Muscle layer of duodenum (tissue), 2 donors: Measurements from ENCODE around the gene PRKAR1A.
A peak's percentile ranks its signal among the peaks of the same experiment; 100 is the strongest.
"Not testable (repeated sequence)": the region's sequence is repeated elsewhere in the genome, so short reads cannot be mapped to it uniquely, and the experiment has no call there.

Source experiments
- H3K27ac ChIP-seq: one replicate; pipeline ENCODE4 v1.7.0; 2013; ENCODE audit warnings: mild to moderate bottlenecking, low read length
- H3K27me3 ChIP-seq: one replicate; pipeline ENCODE4 v1.7.0; 2013; ENCODE audit warnings: low read depth, mild to moderate bottlenecking, control low read depth, low read length
- H3K36me3 ChIP-seq, 2 donors: one replicate each; pipeline ENCODE4 v1.7.0; 2013; ENCODE audit warnings: low read length in 2 of 2, control low read depth in 1 of 2, mild to moderate bottlenecking in 1 of 2; ENCODE audit not compliant: insufficient read depth in 2 of 2, control insufficient read depth in 1 of 2
- H3K4me1 ChIP-seq, 2 donors: one replicate each; pipeline ENCODE4 v1.7.0; 2013; ENCODE audit warnings: low read length in 2 of 2, mild to moderate bottlenecking in 2 of 2, control low read depth in 1 of 2, moderate library complexity in 1 of 2; ENCODE audit not compliant: insufficient read depth in 2 of 2, control insufficient read depth in 1 of 2
- H3K4me3 ChIP-seq, 2 donors: one replicate each; pipeline ENCODE4 v1.7.0; 2013; ENCODE audit warnings: low read length in 2 of 2, low read depth in 1 of 2, mild to moderate bottlenecking in 1 of 2
- H3K9me3 ChIP-seq, 2 donors: one replicate each; pipeline ENCODE4 v1.7.0; 2013; ENCODE audit warnings: low read length in 2 of 2, control low read depth in 1 of 2, mild to moderate bottlenecking in 1 of 2; ENCODE audit not compliant: control insufficient read depth in 1 of 2
- donor health status: healthy.

The PRKAR1A gene

DNA sequence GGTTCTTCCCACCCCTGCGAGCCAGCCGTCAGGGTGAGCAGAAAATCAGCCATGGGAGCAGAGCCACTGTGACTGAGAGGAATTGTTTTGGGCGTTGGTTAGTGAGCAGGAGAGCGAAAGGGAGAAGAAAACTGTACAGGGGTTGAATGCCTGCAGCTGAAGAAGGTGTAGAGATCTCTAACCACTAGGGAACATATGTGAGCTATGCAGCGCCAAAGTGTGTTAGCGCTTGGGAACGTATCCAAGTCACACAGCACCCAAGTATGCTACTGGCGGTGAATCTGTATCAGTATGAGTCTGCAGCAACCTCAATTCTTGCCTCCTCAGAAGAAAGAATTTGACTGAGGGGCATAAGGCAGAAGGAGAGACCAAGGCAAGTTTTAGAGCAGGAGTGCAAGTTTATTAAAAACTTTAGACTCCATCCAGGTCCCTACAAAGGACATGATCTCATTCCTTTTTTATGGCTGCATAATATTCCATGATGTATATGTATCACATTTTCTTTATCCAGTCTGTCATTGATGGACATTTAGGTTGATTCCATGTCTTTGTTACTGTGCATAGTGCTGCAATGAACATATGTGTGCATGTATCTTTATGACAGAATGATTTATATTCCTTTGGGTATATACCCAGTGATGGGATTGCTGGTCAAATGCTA, 19.7 kb upstream of the PRKAR1A start:
- not testable (repeated sequence) for H3K36me3 ChIP-seq, H3K27me3 ChIP-seq, H3K27ac ChIP-seq, H3K9me3 ChIP-seq, H3K4me1 ChIP-seq, H3K4me3 ChIP-seq

DNA sequence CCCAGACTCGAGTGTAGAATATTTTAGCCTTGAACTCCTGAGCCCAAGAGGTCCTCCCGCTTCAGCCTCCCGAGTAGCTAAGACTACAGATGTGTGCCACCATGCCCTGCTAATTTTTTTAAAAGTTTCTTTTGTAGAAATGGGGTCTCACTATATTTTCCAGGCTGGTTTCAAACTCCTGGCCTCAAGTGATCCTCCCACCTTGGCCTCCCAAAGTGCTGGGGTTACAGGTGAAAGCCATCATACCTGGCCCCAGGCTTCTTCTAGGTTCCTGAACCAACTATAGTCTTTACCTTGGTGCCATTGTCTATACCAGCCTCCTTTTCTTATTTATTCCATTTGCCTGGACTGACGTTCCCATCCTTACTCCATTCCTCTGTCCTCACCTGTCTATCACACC, 17.1 kb upstream of the PRKAR1A start:
- no peaks in the 10 kb centered on the region for H3K36me3 ChIP-seq
- no peak overlapping the region for H3K4me3 ChIP-seq
- H3K9me3 ChIP-seq = no peaks in the 10 kb centered on the region
- no peaks in the 10 kb centered on the region for H3K4me1 ChIP-seq
- H3K27me3 ChIP-seq = no peaks in the 10 kb centered on the region
- no peak overlapping the region for H3K27ac ChIP-seq

DNA sequence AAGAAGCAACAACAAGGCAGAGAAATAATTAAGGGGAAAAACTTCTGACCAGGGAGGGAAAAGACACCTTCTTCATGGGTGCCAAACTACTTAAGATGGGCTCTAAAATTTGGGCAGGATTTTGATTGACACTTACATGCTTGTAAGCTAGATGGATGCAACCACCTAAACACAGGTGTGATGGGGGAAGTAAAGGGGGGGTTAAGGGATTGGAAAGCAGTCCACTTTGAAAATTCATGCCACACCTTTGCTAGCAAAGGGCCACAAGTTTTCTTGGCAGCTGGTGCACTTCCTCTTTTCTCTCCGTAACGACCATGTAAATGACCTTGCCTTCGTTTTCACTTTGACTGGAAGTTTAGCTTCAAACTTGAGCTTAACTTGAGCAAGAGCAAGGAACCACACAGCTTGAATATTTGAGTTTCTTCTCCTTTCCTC, 14.3 kb upstream of the PRKAR1A start:
- H3K4me3 ChIP-seq = no peak overlapping the region
- H3K9me3 ChIP-seq = no peaks in the 10 kb centered on the region
- H3K27ac ChIP-seq = peak overlapping the region; percentile 46

DNA sequence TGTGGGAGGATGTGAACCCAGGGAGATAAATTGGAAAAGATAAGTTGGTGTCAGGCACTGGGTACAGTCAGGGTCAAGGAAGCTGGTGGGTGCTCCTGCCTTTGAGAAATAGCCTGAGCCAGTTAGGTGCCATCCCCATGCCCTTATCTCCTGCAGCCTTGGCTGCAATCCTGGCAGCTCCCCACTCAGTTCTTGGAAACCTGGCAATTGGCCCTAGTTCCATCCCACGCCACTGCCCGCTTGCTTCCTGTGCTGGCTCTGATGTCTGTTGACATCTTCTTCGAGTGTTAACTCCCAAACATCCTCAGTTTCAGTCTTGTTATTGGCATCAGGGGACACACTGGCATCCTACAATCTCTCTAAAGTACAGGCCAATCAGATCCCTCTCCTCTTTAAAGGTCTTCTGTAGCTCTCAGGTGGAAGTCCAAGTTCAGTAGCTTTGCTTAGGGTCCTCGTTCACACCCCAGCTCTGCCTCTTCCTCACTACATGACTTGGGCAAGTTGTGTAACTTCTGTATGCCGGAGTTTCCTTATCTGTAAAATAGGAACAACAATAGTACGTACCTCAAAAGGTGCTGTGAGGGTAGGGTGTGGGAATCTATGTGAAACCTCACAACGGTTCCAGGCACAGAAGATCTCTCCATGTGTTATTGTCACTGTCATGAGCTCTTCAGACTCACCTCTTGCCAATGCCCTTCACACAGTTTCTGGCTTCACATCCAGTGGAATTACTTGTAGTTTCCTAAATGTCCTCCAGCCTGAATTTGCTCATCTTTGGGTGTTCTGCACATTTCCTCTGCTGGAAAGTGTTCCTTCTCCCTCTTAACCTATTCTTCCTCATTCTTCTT, 13.5 kb upstream of the PRKAR1A start:
- H3K4me1 ChIP-seq = no peaks in the 10 kb centered on the region
- no peaks in the 10 kb centered on the region for H3K36me3 ChIP-seq
- H3K4me3 ChIP-seq = no peak overlapping the region
- no peaks in the 10 kb centered on the region for H3K9me3 ChIP-seq
- peaks cover 2% of the 10 kb centered on the region for H3K27me3 ChIP-seq
- peak overlapping the region; percentile 46 for H3K27ac ChIP-seq

More for the DNA sequence above, 14.3 kb upstream of the PRKAR1A start:
- Histone ChIP-seq H3K4me1 (no peaks in the 10 kb centered on the region), H3K27me3 (no peaks in the 10 kb centered on the region), H3K36me3 (no peaks in the 10 kb centered on the region)

DNA sequence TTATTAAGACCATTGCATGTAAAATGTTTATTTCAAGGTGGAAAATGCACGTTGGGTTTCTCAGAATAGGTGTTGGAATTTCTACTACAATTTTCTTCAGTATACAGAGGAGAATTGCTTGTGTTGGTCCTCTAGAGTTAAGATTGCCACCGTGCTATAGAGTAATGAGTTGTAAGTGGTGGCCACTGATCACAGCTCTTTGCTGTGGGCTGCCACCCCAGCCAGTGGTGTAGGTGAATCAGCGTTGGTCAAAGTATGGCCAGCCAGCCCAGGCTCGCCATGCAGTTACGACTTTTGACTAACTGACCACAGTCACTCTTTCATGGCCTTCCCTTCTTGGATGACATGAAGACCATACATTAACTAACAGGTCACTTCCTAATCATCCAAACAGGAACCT, 12.6 kb upstream of the PRKAR1A start:
- H3K27me3 ChIP-seq = peaks cover 5% of the 10 kb centered on the region

DNA sequence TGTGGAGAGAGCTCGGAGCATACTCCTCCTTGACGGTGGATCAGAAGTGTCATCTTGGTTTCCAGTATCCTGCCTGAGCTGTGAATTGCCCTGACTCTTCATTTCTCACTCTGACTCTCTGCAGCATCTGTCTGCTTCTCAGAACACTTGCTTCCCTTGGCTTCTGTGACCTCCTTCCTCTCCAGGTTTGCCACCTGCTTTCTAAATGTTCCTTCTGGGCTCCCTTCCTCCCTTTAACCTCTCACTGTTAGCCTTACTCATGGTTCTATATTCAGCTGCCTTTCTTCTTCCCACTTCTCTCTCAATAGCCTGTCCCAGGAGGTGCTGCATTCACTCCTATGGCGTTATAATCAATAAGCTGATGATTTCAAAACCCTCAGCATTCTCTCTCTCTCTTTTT, 11.2 kb upstream of the PRKAR1A start:
- H3K27ac ChIP-seq = no peak overlapping the region
- peaks cover 5% of the 10 kb centered on the region for H3K27me3 ChIP-seq
- H3K4me1 ChIP-seq = no peaks in the 10 kb centered on the region
- no peaks in the 10 kb centered on the region for H3K9me3 ChIP-seq
- no peaks in the 10 kb centered on the region for H3K36me3 ChIP-seq
- no peak overlapping the region for H3K4me3 ChIP-seq

More for the DNA sequence above, 12.6 kb upstream of the PRKAR1A start:
- no peaks in the 10 kb centered on the region for H3K36me3 ChIP-seq
- no peak overlapping the region for H3K27ac ChIP-seq
- no peak overlapping the region for H3K4me3 ChIP-seq
- no peaks in the 10 kb centered on the region for H3K4me1 ChIP-seq
- no peaks in the 10 kb centered on the region for H3K9me3 ChIP-seq

DNA sequence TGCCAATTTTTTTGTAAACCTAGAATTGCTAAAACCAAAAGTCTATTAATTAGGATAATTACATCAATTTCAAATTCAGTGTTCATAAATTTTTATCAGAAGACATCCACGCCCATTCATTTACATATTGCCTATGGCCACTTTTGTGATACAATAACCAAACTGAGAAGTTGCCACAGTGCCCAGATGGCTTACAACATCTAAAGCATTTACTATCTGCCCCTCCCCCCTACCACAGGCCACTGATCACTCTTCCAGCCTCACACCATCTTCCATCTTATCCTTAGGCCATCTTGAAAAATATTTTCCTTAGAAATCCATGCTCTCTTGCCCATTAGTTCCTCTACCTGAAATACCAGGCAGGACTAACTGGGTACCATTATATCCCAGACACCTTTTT, 6.3 kb upstream of the PRKAR1A start:
- H3K4me3 ChIP-seq = no peak overlapping the region
- peaks cover 5% of the 10 kb centered on the region for H3K27me3 ChIP-seq
- no peaks in the 10 kb centered on the region for H3K9me3 ChIP-seq
- no peaks in the 10 kb centered on the region for H3K36me3 ChIP-seq
- no peaks in the 10 kb centered on the region for H3K4me1 ChIP-seq
- no peak overlapping the region for H3K27ac ChIP-seq

DNA sequence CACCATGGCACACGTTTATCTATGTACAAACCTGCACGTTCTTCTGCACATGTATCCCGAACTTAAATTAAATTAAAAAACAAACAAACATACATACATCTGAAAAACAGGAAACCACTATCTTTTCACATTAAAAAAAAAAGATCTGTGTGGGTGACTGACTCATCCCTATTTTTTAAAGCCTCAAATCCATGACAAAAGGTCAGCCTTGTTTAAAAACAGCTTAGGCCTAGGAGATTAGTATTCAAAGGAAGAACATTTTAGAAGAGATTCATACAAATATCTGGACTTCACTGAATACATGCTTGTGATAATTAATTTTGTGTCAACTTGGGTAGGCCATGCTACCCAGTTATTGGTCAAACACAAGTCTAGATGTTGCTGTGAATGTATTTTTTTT, 4.7 kb upstream of the PRKAR1A start:
- H3K4me1 ChIP-seq = no peaks in the 10 kb centered on the region
- H3K27ac ChIP-seq = no peak overlapping the region
- H3K9me3 ChIP-seq = no peaks in the 10 kb centered on the region
- H3K4me3 ChIP-seq = no peak overlapping the region
- peaks cover 0 to 3% of the 10 kb centered on the region in 2 donors for H3K36me3 ChIP-seq
- peaks cover 5% of the 10 kb centered on the region for H3K27me3 ChIP-seq

DNA sequence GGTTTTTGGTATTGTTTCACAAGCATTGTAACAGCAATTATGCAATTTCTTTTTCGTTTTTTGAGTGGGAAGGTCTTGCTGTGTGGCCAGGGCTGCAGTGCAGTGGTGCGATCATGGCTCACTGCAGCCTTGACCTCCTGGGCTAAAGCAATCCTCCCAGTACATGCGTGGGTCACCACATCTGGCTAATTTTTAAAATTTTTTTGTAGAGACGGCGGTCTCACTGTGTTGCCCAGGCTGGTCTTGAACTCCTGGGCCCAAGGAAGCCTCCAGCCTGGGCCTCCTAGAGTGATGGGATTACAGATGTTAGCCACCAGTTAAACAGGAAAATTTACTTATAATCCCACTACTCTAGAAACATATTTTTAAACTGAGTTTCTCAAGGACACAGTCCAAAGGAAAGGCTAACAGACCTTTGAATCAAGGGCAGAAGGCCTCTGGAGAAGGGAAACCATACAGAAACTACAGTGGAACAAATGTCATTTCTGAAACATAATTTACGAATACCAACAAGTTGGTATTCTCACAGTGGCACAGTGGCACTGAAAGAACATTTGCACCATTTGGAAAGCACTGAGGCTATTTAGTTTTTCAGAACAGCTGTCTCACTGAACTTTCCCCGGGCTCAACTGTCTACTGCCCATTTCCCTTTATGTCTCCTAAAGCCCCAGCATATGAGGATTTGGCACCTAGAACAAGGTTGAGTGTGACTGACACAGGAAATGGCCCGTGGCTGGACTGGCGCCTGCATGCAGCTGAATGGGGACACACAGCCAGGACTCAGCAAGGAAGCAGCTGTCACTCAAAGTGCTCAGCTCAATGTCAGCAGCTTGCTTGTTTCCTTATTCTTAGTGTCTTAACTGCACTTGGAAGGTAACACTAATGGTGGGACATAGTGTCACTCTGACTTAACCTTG, 2.8 kb upstream of the PRKAR1A start:
- Histone ChIP-seq H3K4me3 (no peak overlapping the region), H3K27me3 (no peaks in the 10 kb centered on the region), H3K27ac (no peak overlapping the region), H3K9me3 (no peaks in the 10 kb centered on the region), H3K36me3 (peaks cover 0 to 10% of the 10 kb centered on the region in 2 donors), H3K4me1 (peaks cover 0 to 6% of the 10 kb centered on the region in 2 donors)

DNA sequence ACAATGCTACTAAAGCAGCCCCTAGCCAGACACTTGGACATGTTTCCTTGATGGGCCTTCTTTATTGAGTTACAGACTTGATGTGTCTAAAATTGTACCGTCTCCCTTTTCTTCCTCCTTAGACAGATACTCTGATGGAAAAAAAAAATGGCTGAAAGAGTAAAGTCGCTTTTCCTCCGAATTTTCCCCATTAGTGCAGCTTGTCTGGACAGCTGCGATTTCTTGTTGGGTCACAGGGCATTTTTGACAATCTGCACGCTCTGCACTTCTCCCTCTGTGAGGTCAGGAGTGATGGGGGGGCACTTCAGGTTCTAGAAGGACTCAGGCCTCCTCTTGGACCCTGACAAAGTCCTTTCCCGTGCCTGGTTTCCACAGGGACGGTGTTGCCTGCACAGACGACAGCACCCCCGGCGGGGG, 968 bp upstream of the PRKAR1A start:
- H3K27ac ChIP-seq = peak overlapping the region; percentile 57
- peaks cover 6 to 25% of the 10 kb centered on the region in 2 donors for H3K36me3 ChIP-seq
- peaks cover 0 to 17% of the 10 kb centered on the region in 2 donors for H3K4me1 ChIP-seq
- no peaks in the 10 kb centered on the region for H3K9me3 ChIP-seq
- peak overlapping the region; percentile 78 to 96 for H3K4me3 ChIP-seq
- no peaks in the 10 kb centered on the region for H3K27me3 ChIP-seq
